HG02623 (cell line): Measurements from ENCODE around the gene C19orf53.
"Not testable (repeated sequence)": the region's sequence is repeated elsewhere in the genome, so short reads cannot be mapped to it uniquely, and the experiment has no call there.

Experiments used
- ATAC-seq: cut with Tn5 transposase; IDR thresholded peaks from one replicate; pipeline ENCODE4 v1.9.1; 2021; ENCODE audit warnings: moderate library complexity; ENCODE audit not compliant: unreplicated experiment

The C19orf53 gene

GRCh38 chr19:13774217-13775191 lies at the start of gene C19orf53:
TSS of gene C19orf53 (plus strand) at chr19:13774456. CDS start at chr19:13774478, 22 bp downstream.
- peak; percentile 90 for ATAC-seq

- no peak for ATAC-seq
Measured at GRCh38 chr19:13726323-13726722, 47.9 kb upstream of the C19orf53 start.

DNA sequence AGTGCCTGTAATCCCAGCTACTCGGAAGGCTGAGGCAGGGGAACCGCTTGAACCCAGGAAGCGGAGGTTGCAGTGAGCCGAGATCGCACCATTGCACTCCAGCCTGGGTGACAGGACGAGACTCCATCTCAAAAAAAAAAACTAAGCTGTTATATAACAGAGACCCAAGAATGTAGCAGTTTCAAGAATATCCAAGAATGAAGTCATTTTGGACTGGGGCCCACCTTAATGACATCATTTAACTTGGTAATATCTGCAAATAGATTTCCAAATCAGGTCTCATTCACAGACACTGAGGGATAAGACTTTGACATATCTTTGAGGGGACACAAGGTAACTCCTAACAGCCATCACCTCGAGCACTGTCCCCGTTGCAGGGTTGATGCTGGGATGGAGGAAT lies 46.5 kb upstream of the C19orf53 start:
- no peak for ATAC-seq

GRCh38 chr19:13729859-13730258 lies 44.4 kb upstream of the C19orf53 start:
- ATAC-seq, result no peak

GRCh38 chr19:13731147-13731964 lies 42.9 kb upstream of the C19orf53 start:
- ATAC-seq, result peak; percentile 98

DNA sequence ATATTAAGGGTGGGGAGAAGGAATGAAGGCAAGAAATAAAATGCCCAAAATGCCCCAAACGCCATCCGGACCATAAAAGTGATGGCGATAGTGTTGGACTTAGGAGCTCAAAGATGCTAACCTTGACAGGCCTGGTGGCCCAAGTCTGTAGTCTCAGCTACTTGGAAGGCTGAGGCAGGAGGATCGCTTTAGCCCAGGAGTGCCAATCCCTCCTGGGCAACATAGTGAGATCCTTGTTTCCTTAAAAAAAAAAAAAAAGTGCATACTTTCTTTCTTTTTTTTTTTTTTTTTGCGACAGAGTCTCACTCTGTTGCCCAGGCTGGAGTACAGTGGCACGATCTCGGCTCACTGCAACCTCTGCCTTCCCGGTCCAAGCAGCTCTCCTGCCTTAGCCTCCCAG lies 41.9 kb upstream of the C19orf53 start:
- no peak for ATAC-seq

DNA sequence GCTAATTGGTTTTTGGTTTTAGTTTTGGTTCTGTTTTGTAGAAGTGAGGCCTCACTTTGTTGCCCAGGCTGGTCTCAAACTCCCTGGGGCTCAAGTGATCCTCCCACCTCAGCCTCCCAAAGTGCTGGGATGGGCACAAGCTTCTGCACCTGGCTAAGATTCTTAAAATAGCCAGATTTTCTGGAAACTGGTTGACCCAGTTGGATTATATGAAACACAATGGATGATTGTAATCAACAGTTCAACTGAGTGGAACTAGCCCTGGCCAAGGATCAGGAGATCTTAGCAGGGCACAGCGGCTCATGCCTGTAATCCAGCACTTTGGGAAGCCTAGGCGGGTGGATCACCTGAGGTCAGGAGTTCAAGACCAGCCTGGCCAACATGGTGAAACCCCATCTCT lies 39.5 kb upstream of the C19orf53 start:
- no peak for ATAC-seq

DNA sequence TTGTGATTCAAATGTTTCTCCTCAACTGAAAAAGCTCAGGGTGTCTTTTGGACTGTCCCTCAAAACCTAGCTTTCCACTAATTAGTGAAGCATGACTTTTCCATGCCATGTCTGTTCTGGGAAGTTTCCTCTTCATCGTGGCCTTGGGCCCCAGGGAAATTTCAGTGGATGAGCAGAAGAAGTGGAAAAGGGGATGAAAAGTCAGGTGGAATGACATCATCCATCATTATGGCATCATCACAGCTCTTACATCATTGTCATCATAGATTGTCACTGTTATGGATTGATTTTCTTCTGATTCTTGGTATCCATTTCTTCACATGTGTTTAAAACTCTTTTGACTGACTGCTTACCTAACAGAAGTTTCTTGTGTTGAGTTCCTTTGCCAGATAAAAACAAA lies 36.2 kb upstream of the C19orf53 start:
- ATAC-seq, result no peak

- ATAC-seq, result no peak
Measured at GRCh38 chr19:13741893-13742292, 32.4 kb upstream of the C19orf53 start.

DNA sequence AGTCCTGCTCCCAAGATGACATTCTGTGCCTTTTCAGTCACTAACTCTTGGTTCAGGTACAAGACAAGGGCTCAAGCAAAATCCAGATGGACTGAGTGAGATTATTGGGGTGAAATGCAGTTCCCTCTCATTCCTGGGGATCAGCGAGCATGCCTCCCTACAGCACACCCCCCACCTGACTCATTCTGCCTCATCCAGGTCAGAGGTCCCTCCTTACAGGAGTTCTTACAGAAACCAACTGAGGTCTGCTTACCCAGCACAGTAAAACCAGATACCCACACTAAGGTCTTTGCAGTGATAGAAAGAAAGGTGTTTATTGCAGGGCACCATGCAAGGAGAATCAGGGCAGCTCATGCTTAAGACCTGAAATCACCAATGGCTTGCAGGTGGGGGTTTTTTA lies 31.5 kb upstream of the C19orf53 start:
- ATAC-seq, result no peak

GRCh38 chr19:13744174-13744573 lies 30.1 kb upstream of the C19orf53 start:
- ATAC-seq, result no peak

DNA sequence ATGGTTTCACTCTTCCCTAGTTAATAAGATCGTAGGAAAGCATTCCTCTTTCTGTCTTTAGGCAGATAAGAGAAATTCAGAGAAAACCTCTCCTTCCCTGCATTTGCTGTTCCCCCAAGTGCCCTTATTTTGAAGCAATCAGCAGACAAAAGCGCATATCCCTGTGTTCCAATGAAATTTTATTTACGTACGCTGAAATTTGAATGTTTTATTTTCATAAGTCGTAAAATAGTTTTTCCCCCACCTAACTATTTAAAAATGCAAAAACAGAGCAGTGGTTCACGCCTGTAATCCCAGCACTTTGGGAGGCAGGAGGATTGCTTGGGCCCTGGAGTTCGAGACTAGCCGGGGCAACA lies 27.2 kb upstream of the C19orf53 start:
- ATAC-seq, result no peak

DNA sequence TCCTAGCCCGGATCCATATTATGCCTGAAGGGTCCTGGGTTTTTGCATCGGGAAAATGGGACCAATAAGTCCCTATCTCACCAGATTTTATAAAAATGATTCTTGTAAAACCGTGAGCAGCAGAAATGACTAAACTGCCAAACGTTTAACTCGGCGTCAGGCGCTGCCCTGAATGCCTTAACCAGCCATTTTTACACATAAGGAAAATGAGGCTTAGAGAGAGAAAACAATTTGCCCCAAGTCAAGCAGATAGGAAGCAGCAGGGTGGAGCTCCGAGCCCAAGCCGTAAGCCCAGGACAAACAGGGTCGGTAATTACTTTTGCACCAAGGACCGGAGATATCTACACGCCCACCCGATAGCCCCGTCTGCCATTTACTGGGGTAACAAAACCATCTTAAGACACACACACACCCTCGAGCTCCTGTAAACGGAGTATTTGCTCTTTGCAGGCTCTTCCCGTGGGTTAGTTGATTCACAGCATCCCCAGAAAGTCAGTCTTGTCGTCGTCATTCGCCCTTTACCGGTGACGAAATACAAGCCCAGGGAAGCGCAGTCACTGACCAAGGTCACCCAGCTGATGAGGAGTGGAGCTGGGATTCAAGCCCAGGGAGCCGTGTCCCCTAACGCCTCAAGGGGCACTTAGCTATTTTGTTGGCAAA lies 26.0 kb upstream of the C19orf53 start:
- ATAC-seq, result no peak

DNA sequence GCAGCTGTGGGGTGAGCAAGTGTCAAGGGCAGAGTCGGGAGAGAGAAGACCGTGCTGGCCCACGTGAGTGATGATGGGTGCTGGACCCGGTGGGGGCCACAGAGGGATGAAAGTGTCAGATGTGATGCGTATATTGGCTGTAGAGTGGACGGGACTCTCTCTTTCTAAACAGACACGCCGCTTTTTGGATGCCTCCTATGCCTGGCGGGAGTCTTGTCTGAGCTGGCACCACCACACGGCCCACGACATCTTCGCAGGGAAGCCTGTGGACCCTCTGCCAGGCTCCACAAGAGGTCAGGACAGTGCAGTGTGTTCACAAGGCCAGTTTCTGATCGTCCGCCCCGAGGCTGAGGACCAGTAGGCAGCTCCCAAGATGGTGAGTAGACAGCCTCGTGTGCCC lies 22.8 kb upstream of the C19orf53 start:
- ATAC-seq, result no peak

- ATAC-seq, result not testable (repeated sequence)
Measured at GRCh38 chr19:13753622-13754021, 20.6 kb upstream of the C19orf53 start.

GRCh38 chr19:13756210-13756609 lies 18.0 kb upstream of the C19orf53 start:
- ATAC-seq, result no peak

- ATAC-seq, result no peak
Measured at GRCh38 chr19:13757805-13758772, 16.2 kb upstream of the C19orf53 start.

- no peak for ATAC-seq
Measured at GRCh38 chr19:13758795-13759194, 15.5 kb upstream of the C19orf53 start.

- ATAC-seq, result no peak
Measured at GRCh38 chr19:13761423-13761822, 12.8 kb upstream of the C19orf53 start.

DNA sequence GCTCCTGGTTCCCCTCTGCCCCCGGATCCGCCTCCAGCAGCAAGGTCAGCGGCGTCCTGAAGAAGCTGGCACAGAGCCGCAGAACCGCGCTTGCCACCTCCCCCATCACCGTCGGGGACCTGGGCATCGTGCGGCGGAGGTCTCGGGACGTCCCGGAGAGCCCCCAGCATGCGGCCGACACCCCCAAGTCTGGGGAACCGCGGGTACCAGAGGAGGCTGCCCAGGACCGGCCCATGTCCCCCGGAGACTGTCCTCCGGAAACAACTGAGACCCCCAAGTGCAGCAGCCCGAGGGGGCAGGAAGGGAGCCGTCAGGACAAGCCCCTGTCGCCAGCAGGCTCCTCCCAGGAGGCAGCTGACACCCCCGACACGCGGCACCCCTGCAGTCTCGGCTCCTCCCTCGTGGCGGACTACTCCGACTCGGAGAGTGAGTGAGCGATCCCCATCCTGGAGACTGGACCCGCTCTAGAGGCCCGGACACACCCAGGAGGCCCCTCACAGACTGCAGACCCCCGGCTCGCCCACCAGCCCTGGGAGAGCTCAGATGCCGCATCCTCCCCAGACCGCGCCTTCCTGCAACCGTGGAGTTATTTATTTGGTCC lies 11.5 kb upstream of the C19orf53 start:
- no peak for ATAC-seq
